Measurements from ENCODE around the gene TBXAS1. TPM values are rescaled to one million over a fixed set of nuclear protein-coding genes. Genes with fewer than 3 reads are reported as not detected.

Gene TBXAS1
- total RNA-seq, 2 donors from 2014 or later = 30.1 to 66.6 TPM

DNA sequence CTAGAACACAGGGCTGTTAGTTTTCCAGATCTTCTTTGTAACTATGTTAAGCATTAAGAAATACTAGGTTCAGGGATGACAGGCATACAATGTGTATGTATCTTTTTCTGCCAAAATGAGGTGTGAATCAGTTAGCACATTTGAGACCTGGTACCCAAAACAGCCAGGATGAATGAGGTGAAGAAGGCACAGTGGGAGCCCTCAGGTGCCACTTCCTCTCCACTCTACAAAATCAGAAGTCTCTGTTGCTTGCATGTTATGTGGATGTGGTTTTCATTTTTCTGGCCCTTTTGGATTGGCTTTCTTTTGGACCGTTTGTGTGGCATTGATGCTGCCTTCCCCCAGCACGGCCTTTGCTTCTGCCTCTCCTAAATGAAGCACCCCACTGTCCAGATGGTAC is 15.4 kb upstream of the TBXAS1 start:
- ATAC-seq (ENCODE audit: insufficient number of reproducible peaks, low FRiP score, low read depth) (no peak), DNase-seq (ENCODE audit: low spot score) (no peak)
- Histone ChIP-seq H3K27ac (no peak overlapping the region), H3K4me3 (no peak overlapping the region), H3K4me1 (ENCODE audit: control insufficient read depth in 1 of 2, low read depth in 2 of 2) (no peaks in the 10 kb centered on the region), H3K27me3 (replicated peaks; ENCODE audit: insufficient read depth) (no peaks in the 10 kb centered on the region), H3K36me3 (no peaks in the 10 kb centered on the region), H3K9me3 (no peaks in the 10 kb centered on the region)
- TF ChIP-seq, protein P1, sequence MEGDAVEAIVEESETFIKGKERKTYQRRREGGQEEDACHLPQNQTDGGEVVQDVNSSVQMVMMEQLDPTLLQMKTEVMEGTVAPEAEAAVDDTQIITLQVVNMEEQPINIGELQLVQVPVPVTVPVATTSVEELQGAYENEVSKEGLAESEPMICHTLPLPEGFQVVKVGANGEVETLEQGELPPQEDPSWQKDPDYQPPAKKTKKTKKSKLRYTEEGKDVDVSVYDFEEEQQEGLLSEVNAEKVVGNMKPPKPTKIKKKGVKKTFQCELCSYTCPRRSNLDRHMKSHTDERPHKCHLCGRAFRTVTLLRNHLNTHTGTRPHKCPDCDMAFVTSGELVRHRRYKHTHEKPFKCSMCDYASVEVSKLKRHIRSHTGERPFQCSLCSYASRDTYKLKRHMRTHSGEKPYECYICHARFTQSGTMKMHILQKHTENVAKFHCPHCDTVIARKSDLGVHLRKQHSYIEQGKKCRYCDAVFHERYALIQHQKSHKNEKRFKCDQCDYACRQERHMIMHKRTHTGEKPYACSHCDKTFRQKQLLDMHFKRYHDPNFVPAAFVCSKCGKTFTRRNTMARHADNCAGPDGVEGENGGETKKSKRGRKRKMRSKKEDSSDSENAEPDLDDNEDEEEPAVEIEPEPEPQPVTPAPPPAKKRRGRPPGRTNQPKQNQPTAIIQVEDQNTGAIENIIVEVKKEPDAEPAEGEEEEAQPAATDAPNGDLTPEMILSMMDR (IDR thresholded peaks at IDR 0.05) = no peak

DNA sequence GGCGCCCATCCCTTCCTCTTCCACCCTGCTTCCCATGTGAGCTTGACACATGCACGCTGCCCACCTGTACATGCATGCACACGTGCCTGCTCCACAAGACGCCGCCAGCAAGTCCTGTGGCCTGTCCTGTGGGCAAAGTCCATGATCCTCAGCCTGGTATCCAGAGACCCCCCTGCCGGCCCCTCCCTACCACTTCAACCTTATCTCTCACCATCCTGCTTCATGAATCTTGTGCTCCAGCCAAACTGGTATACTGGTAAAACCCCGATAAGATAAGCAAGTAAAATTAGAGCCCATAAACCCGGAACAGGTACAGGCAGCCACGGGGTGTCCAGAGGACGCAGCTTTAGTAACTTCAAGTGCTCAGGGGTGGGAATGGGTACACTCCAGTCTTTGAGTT is 11.8 kb upstream of the TBXAS1 start:
- Histone ChIP-seq H3K4me1 (ENCODE audit: control insufficient read depth in 1 of 2, low read depth in 2 of 2) (no peaks in the 10 kb centered on the region), H3K9me3 (no peaks in the 10 kb centered on the region), H3K27me3 (replicated peaks; ENCODE audit: insufficient read depth) (no peaks in the 10 kb centered on the region), H3K36me3 (no peaks in the 10 kb centered on the region), H3K4me3 (no peak overlapping the region), H3K27ac (no peak overlapping the region)
- TF ChIP-seq, protein P1 (IDR thresholded peaks at IDR 0.05) = no peak
- DNase-seq (ENCODE audit: low spot score) (no peak), ATAC-seq (ENCODE audit: insufficient number of reproducible peaks, low FRiP score, low read depth) (no peak)

DNA sequence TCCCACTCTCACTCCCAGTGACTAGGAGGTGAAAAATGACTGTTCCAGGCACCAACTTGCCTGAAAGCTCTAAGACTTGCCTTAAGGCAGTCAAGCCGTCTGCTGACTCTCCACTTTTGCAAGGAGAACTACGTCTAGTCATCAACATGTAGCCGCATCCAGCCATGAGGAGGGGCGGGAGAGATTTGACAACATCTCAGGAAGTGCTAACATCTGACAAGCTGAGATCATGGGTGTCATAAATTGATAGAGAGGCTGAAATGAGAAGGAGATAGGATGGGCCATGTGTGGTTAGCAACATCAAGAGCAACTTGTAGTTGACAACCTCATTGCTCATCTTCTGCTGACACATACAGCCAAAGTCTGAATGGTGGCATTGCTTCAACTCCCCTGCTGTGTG is 9.0 kb upstream of the TBXAS1 start:
- no peak for DNase-seq (ENCODE audit: low spot score)
- no peak overlapping the region for H3K4me3 ChIP-seq
- no peak for ATAC-seq (ENCODE audit: insufficient number of reproducible peaks, low FRiP score, low read depth)
- no peaks in the 10 kb centered on the region for H3K9me3 ChIP-seq
- no peaks in the 10 kb centered on the region for H3K27me3 ChIP-seq (replicated peaks; ENCODE audit: insufficient read depth)
- TF ChIP-seq, protein P1 (IDR thresholded peaks at IDR 0.05) = no peak
- H3K36me3 ChIP-seq = no peaks in the 10 kb centered on the region
- no peak overlapping the region for H3K27ac ChIP-seq
- H3K4me1 ChIP-seq (ENCODE audit: control insufficient read depth in 1 of 2, low read depth in 2 of 2) = no peaks in the 10 kb centered on the region

DNA sequence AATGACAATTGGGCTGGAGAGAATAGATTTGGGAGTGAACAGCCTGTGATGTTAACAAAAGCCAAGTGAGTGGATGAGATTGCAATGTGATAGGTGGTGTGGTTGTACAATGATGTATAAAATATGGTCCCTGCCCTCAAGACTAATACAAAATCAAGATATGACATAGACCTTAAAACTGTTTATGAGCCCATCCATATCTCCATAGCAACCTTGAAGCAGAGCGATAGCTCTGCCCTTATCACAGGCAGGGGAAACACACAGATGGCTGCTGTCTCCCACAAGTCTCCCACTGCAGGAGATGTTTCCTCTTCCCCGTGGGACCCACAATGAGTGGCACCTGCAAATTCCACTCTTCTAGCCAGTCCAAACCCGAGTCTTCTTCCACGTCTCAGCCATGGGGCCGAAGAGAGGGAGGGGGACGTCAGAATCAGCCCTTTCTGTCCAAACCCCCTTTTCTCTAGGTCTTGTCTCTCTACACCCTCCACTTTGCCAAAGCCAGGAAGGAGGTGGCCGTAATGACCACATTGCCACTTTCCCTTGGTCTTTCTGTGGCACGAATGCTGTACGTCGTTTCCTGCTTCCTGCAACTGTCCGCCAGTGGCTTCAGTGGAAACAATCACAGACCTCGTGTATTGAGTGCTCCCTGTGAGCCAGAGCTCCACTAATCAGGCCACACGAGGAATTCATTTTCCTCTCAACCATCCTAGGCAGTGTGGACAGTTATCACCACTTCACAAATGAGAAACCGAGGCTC is 7.5 kb upstream of the TBXAS1 start:
- no peak overlapping the region for H3K27ac ChIP-seq
- H3K36me3 ChIP-seq = no peaks in the 10 kb centered on the region
- H3K4me1 ChIP-seq (ENCODE audit: control insufficient read depth in 1 of 2, low read depth in 2 of 2) = no peaks in the 10 kb centered on the region
- ATAC-seq (ENCODE audit: insufficient number of reproducible peaks, low FRiP score, low read depth) (no peak), DNase-seq (ENCODE audit: low spot score) (no peak)
- H3K27me3 ChIP-seq (replicated peaks; ENCODE audit: insufficient read depth) = no peaks in the 10 kb centered on the region
- TF ChIP-seq, protein P1 (IDR thresholded peaks at IDR 0.05) = no peak
- no peak overlapping the region for H3K4me3 ChIP-seq
- no peaks in the 10 kb centered on the region for H3K9me3 ChIP-seq

DNA sequence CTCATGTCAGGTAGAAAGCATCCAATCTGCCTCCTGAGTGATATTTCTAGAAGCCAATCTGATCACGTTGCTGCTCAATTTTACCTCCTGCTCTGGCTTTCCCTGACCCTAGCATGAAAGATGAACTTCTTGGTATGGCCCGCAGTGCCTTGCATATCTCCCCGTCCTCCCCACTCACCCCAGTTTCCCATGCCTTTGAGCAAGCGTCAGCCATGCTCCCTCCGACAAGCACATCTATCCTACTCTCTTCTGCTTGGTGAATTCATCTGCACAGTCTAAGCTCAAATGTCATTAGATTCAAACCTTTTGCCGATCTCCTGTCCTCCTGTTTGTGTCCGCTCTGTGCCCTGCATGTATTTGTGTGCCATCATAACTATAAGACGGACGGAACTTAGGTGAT is 6.2 kb upstream of the TBXAS1 start:
- no peaks in the 10 kb centered on the region for H3K27me3 ChIP-seq (replicated peaks; ENCODE audit: insufficient read depth)
- ATAC-seq (ENCODE audit: insufficient number of reproducible peaks, low FRiP score, low read depth) (no peak), DNase-seq (ENCODE audit: low spot score) (no peak)
- H3K27ac ChIP-seq = no peak overlapping the region
- TF ChIP-seq, protein P1 (IDR thresholded peaks at IDR 0.05) = no peak
- no peaks in the 10 kb centered on the region for H3K9me3 ChIP-seq
- no peak overlapping the region for H3K4me3 ChIP-seq
- no peaks in the 10 kb centered on the region for H3K4me1 ChIP-seq (ENCODE audit: control insufficient read depth in 1 of 2, low read depth in 2 of 2)
- H3K36me3 ChIP-seq = no peaks in the 10 kb centered on the region

Measured in thoracic aorta (tissue), 2 donors.